HG02973 (cell line): ENCODE results near the gene COL26A1.
"Not testable (repeated sequence)": the region's sequence is repeated elsewhere in the genome, so short reads cannot be mapped to it uniquely, and the experiment has no call there.

Experiments
- ATAC-seq: cut with Tn5 transposase; IDR thresholded peaks from one replicate; pipeline ENCODE4 v1.9.1; 2021; ENCODE audit warnings: moderate library complexity; ENCODE audit not compliant: unreplicated experiment

COL26A1 gene

GRCh38 chr7:101401390-101402080 lies 38.9 kb downstream of the COL26A1 start:
- ATAC-seq: no peak

- ATAC-seq: no peak
Measured at GRCh38 chr7:101402081-101402779, 39.6 kb downstream of the COL26A1 start.

- ATAC-seq: no peak
Measured at GRCh38 chr7:101402835-101403234, 40.2 kb downstream of the COL26A1 start.

- ATAC-seq: no peak
Measured at GRCh38 chr7:101405474-101406067, 42.9 kb downstream of the COL26A1 start.

GRCh38 chr7:101410743-101411507 lies 48.2 kb downstream of the COL26A1 start:
- ATAC-seq: no peak

GRCh38 chr7:101411508-101411874 lies 48.8 kb downstream of the COL26A1 start:
- ATAC-seq: no peak

- ATAC-seq: no peak
Measured at GRCh38 chr7:101412976-101413375, 50.3 kb downstream of the COL26A1 start.

- ATAC-seq: no peak
Measured at GRCh38 chr7:101418694-101419093, 56.0 kb downstream of the COL26A1 start.

- no peak for ATAC-seq
Measured at GRCh38 chr7:101419831-101420230, 57.2 kb downstream of the COL26A1 start.

- no peak for ATAC-seq
Measured at GRCh38 chr7:101420436-101420835, 57.8 kb downstream of the COL26A1 start.

- no peak for ATAC-seq
Measured at GRCh38 chr7:101422356-101423195, 59.9 kb downstream of the COL26A1 start.

- ATAC-seq: no peak
Measured at GRCh38 chr7:101426303-101427011, 63.8 kb downstream of the COL26A1 start.

GRCh38 chr7:101428093-101428866 lies 65.6 kb downstream of the COL26A1 start:
- no peak for ATAC-seq

- ATAC-seq: no peak
Measured at GRCh38 chr7:101432316-101432715, 69.6 kb downstream of the COL26A1 start.

- no peak for ATAC-seq
Measured at GRCh38 chr7:101433688-101434087, 71.0 kb downstream of the COL26A1 start.

- not testable (repeated sequence) for ATAC-seq
Measured at GRCh38 chr7:101434155-101434554, 71.5 kb downstream of the COL26A1 start.

- ATAC-seq: no peak
Measured at GRCh38 chr7:101435461-101436220, 73.0 kb downstream of the COL26A1 start.

- ATAC-seq: no peak
Measured at GRCh38 chr7:101436221-101436735, 73.6 kb downstream of the COL26A1 start.
